HS-27A (cell line): ENCODE results near the gene SYCP3.

Experiments used
- DNase-seq: peaks from one replicate; pipeline ENCODE4 v3.0.0-alpha.2; 2012; ENCODE audit warnings: low read depth, missing footprints

Gene SYCP3

DNA sequence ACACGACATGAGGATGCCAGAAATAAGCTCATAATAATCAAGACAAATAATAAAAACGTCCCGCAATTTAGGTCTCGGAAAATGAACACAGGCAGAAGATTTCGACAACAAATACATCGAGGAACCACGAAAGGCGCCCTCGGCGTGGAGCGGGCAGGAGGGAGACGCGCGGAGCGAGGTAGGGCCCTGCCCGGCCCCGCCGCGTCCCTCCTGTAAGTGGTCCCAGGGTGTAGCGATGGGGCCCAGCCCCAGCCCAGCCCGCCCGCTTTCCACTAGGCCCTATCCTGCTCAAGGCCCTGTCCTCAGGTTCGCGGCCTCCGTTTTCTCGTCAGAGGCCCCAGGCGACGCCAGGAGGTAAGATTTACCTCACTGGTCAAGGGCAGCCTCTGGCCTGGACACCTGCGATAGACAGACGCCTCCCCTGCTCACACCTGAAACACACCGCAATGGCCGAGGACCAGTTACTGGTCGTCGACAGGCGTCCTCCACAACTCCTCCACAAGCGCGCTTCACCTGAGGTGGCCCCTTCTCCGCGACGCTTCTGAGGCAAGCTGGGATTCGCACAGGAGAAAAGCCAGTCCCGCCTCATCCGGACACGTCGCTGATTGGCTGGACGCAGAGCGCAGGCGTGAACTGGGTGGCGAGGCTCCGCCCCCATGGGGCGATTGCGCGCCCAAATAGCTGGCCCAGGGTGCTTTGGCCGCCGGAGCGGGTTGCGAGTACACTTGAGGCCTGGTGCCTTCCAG, at the start of gene SYCP3:
Gene SYCP3, minus strand, starts transcription at position 543 of the 746 bp plus-strand sequence. CDS start 1,527 bp downstream, outside the sequence.
- no peak for DNase-seq

DNA sequence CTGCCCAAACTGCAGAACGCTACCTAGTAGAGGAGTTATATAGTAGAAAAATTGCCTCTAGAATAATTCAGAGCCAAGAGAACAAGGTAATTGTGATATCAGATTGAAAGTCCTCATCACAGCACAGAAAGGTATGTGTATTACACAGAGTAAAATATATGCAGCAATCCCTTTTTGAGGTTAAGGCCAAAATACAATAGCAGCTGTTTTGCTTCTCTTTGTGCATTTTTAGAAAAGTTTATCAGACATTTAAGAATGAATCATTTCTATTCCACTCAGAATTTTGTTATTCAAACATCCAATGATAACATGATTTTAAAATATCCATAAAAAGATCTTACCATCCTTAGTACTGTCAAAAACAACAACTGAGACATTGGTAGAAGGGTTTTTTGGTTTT, 46.4 kb upstream of the SYCP3 start:
- DNase-seq = no peak

DNA sequence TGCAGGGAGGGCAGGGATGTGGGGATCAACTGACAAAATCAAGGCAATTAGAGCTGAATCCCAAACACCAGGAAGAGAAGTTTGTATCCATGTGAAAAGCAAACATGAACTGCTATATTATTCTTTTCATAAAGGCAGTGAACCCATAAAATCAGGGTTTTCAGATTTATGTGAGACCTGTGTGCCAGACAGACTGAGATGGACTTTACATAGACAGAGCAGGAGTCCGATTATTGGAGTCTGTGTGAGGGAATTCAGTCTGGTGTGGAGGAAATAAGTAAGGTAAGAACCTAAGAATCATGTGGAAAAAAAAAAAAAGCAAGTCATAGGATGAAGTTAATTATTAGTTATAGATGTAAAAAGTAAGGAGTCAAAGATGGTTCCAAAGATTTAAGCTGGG, 45.1 kb upstream of the SYCP3 start:
- no peak for DNase-seq

DNA sequence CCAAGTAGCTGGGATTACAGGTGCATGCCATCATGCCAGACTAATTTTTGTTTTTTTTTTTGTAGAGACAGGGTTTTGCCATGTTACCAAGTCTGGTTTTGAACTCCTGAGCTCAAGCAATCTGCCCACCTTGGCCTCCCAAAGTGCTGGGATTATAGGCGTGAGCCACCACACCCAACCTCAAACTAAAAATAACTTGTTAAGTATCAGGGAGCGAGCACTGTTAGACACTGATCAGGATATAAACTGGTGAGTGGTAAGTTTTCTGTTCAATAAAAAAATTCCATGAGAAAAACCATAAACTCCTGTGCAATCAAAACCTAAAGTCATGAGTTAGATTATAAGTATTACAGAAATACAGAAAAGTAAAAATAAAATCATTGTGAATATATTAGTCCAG, 44.6 kb upstream of the SYCP3 start:
- no peak for DNase-seq

DNA sequence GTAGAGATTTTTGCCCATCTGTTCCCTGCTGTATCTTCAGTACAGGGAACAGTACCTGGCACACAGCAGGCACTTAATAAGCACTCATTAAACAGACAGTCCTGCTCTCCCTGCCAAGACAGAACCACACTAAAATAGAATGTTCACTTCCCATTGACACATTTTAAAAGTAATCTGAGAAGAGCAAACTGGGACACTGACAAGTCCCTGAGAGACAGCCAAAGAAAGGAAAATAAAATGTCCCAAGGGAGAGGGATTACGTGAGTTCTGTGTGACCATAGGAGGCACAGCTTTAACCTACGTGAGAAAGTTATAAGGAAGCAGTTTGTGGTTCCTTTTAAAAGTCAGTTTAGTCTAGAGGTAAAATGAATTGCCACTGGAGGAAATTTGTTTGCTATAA, 43.9 kb upstream of the SYCP3 start:
- DNase-seq = no peak

DNA sequence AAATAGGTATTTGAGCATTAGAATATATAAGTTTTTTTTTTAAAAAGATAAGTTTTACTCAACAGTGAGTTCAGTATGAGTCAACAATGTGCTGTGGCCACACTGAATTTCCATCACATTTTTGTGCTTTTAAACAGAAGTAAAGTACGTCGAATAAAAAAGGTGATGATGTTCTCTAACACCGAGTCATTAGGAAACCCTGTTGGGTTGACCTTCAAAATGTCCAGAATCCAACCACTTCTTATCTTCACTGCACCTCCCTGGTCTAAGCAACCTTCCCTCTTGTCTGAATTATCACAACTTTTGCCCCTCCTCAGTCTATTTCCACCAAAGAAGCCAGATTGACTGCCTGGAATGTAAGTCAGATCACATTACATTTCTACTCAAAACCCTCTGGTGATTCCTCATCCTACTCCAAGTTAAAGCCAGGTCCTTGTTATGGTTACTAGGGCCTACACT, 43.0 kb upstream of the SYCP3 start:
- DNase-seq = peak; percentile 14

DNA sequence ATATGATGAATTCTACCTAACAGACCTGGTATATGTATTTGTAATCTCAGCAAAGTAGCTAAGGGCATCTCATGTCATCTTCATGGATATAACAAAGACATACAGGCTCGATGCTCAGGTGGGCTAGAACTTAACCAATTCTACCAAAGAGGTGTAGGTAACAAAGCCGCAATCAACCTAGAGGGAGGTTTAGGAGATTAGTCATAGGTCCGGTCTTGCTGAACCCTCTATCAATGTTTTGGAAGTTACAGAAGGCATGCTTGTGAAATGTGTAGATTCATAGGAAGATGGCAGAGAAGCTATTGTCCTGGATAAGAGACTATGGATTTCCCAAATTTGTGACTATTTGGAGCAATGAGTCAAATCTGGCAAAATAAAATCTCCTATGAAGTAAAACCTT, 42.6 kb upstream of the SYCP3 start:
- DNase-seq = no peak

DNA sequence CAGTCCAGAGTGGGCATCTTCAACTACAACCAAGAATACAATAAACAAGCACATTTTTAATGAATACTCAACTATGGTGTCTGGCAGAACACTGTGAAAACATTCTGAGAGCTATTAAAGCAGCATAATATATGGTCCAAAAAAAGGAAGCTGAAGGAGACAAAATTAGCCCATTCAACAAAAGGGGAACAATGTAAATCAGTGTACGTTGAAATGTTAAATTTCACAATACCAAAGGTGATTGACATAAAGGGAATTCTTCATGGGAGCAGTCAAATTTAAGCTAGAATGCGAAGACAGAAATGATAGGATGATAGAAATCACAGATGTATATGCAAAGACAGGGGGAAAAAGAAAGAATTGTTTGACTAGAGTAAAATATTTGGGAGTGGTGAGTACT, 41.3 kb upstream of the SYCP3 start:
- DNase-seq = no peak

DNA sequence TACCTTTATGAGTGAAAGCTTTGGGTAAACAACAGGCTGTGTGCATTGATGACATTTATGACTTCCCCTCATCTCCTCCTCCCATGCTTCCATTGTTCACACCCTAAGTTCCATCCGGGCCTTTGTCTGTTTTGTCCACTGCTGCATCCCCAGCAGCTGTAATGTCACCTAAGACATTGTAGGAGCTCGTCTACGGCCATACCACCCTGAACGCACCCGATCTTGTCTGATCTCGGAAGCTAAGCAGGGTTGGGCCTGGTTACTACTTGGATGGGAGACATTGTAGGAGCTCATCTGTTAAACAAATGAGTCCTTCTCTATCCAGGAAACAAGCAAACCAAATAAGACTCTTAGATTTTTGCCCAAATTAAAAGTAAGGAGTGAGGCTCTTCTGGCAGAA, 40.4 kb upstream of the SYCP3 start:
- DNase-seq = no peak

DNA sequence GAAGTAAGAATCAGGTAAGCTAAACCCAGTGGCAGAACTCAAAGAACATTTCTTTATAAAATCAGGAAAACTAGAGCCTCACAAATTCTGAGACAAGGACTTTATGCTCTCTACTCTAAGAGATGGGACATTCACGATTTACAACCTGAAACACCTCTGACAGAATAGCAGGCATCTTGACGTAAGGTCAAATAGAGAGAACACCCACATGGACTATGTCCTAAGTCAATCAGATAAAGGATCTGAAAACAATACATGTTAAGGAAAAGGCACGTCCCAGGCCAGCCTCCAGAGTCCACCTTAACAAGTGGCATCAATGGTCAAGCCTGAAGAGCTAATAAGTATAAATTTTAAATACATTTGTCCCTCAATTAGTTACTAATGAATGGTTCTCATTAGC, 39.9 kb upstream of the SYCP3 start:
- no peak for DNase-seq

DNA sequence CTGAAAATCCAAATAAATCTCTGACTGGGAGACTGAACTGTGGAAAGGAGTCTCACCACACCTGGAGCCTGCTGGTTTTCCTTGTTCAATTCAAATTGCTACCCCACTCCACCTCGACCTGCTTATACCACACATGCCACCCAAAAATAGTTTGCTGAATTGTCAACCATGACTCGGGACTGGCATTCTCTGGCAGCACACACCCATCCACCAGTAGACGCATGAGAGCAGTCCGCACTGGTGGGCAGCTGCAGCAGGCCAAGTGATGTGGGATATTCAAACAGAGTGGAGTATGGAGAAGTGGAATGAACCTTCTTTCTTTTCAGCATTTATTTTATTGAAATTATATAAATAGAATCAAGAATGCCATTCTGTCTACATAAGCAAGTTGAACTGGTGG, 38.7 kb upstream of the SYCP3 start:
- DNase-seq = no peak

DNA sequence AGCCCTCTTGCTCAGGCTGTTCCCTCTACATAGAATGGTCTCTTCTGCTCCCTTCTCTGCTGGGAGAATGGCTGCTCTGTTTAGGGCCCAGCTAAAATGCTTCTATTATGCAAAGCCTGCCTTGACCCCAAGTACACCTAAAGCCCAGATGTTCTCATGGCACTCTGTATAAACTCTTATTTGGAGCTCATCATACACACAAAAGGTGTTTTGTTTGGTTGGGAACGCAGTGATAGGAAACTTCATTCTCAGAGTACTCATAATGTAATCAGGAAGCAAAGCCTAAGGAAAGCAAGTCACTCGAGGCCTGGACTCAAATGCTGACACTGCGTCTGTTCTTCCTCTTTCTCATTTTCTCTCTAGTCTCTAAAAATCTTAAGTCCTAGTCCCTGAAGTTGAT, 38.2 kb upstream of the SYCP3 start:
- DNase-seq = no peak

DNA sequence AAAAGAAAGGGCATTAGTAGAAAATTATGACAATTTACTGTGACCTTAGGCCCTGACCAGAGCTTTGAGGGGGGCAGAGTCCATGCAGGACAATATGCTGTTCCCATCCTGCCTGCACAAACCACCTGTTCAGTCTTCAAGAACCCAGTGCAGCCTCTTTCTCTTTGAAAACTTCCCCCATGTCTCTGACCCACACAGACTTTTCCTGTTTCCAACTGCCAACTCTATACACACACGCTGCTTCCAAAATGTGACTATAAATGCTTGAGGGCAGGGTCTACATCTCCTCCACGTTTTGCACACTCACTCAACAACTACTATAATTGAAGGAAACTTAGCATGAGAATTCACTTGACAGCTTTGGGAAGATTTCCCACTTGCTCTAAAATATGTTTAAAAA, 36.6 kb upstream of the SYCP3 start:
- no peak for DNase-seq

DNA sequence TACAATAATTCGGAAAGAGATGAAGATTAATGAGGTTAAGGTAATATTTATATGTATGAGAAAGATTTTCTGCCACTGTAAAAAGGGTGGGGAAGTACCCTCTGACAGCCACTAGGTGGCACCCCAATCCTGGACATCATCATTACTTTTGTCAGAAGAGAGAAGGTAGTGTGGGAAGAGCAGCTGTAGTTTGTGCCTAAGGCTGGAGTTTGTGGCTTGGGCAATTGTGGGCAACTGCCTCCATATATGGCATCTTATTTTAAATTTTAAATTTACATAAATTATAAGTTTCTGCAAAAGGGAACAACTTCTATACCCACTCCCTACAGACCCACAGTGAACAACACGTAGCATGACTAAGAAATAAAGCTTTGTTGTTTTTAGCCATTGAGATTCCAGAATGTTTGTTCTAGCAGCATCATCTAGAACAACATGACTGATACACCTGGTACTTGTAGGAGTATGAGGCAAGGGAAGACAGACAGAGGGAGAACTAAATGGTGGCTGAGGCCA, 34.4 kb upstream of the SYCP3 start:
- peak; percentile 19 for DNase-seq

DNA sequence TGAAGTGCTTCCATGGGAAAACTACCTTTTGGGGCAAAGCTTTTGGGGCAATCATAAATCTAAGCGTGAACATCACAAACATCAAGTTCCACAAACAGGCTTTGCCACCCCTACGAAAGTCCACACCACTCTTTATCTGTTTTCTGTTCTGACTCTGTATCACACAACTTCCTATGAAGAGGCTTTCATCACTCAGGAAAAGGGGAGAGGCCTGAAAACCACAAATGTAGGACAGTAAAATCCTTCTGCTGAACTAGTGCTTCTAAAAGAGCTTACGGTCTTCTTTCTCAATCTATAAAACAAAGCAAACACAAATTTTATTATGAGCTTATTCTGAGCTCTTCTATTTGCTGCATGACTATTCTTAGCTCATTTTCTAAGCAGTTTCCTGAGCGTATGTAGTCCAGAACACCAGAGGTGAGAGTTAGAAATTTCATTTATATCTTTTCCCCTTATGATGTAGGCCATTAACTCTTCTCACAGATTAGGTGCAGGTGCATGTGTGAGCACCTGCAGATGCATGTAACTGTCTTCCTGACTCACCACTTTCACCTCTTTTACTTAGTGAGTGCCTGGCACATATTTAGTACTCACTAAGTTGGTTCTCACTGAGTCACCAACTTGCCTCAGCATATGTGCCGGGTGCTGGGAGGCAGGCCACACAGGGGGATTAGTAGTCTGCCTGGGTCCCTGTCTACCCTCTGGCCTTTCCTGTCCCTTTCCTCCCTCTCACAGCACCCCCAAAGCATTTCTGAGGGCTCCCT, 32.9 kb upstream of the SYCP3 start:
- DNase-seq = no peak

DNA sequence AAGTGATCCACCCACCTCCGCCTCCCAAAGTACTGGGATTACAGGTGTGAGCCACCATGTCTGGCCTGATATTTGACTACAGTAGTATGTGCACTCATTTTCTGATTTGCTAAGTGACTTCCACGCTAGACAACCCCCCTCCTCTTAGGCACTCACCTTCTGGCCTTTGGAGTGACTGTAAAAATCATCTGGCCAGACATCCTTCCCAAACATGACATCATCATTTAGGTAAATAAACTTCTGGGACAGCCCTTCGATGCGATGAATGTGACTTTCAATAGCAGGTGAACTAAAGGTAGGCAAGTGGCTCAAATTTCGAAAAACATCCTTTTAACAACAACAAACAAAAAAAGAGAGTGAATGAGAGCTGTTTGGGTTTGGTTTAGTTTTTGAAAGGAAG, 30.6 kb upstream of the SYCP3 start:
- no peak for DNase-seq

DNA sequence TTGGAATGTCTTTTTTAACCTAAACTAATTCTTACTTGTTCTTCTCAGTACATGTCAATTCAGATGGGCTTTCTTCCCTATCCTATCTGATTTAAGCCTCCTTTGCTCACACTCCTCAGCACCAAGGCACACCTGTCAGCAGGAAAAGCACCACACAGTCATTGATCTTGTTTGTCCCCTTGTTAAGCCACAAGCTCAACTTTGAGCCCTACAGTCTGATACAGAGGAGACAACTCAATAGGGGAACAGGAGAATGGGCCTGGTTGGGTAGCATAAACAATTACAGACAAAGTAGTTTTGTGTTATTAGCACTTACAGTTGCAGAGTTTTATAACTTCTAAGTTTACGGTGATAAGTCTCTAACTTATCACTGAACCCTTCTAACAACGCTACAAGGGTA, 29.5 kb upstream of the SYCP3 start:
- no peak for DNase-seq

DNA sequence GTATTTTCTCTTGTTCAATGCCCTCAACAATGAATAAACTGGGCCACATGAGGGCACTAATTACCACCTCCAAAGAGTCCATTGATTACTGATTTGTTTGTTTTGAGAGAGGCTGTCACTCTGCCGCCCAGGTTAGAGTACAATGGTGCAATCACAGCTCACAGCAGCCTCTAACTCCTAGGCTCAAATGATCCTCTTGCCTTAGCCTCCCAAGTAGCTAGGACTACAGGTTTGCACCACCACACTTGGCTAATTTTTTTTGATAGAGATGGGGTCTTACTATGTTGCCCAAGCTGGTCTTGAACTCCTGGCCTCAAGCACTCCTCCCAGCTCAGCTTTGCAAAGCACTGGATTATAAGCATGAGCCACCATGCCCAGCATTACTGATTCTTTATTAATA, 28.3 kb upstream of the SYCP3 start:
- no peak for DNase-seq

DNA sequence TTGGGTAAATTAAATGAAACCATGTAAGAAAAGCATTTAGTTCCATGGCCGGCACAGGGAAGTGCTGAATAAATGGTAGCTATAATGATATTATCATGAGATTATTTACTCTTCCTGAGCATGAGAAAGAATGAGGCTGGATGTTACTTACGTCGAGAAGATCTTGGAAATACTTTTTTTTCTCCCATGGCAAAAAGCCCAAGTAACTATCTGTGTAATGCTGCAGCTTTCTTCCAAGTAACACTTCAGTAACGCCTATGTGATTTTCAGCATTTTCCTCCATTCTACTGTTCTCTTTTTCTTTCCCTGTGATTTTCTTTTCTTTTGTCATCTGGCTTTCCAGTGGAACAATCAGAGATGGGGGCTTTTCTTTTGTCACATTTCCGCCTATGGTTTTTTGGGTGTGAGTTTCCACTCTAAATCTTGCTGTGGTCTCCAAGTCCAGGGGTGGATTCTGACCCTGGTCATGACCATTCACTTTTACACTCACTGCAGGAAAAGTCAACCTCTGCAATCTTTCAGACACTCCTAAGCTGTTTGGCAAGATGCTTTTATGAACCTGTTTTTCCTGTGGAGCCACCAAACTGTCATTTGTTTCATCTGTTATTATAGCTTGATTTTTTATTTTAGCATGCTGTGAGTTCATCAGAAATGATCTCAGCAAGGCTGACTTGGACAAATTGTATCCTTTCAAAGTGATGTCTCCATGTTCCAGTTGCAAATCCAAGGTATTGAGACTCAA, 25.0 kb upstream of the SYCP3 start:
- DNase-seq = no peak

DNA sequence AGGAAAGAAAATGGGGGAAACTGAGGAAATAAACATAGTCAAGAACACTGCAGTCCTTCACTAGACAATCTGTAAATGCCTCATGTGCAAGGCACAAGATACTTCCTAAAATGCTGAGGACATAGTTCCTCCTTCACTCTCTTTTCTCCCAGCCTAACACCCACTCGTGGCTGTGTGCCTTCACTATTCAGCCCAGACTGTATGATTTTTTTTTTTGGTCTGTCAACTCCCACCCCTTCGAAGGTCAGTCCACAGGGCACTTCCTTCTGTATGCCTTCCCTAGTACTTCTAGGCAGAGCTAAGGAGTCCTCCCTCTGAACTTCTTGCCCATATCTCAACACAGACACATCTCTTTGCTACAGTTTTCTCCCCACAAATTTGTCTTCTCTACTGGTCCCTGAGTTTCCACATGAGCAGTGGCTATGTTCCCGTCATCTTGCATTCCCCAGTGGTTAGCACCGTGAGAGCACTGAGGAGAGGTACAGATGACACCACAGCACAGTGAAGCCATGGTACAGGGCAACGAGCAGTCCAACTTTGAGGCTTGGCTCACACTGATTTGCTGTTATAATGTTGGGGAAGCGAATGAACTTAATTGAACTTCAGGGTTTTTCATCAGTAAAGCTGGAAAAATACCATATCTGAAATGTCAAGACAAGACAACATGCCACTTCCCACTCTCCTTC, 24.1 kb upstream of the SYCP3 start:
- no peak for DNase-seq

DNA sequence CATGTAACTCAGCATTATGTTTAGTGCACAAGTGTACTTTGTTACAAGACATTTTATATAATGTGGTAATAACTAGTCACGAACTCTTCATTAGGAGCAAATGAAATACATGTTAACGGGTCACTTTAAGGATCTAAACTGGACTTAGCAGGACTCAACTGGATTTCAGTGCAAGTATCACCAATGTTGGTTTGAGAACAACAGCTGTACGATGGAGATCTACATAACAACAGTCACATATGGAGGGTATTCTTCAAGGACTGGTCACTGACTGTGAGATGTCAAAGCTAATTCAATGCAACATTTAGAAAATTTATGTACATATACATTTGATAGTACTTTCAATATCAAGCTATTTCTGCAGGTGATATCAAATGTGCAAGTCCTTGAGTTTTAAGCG, 22.5 kb upstream of the SYCP3 start:
- no peak for DNase-seq

DNA sequence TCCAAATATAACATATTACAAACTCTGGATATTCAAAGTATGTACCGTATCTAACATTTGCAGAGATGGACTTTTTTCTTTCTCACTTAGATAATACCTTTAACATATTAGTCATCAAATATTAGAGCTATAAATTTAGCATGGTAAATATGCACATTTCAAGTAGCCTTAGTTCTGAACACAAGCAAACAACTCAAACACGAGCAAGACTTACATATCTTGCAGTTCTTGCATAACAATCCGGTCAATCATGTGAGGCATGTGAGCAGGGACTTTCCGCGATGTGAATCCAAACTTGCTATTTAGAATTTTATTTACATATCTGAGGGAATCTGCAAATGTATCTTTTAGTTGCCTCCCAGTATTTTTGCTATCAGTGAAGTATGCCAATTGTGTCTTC, 22.1 kb upstream of the SYCP3 start:
- no peak for DNase-seq
